A549 (cell line): ENCODE results near the gene IDI1. TPM values are rescaled to one million over a fixed set of nuclear protein-coding genes. Genes with fewer than 3 reads are reported as not detected.

ENCODE experiments used
- ATAC-seq, 2 experiments: fragments of 200-7000 bp in 1 of 2; fragments of >200 bp in 1 of 2; cut with Nextera tagmentation in 1 of 2; cut with Tn5 transposase in 1 of 2; 3 replicates each; pipeline versions ENCODE4 v1.8.0 to v1.9.1; 2018 to 2020; ENCODE audit warnings: mild to moderate bottlenecking in 1 of 2, moderate library complexity in 1 of 2
- CTCF ChIA-PET: fragments of 300-600 bp; sonication (Branson Sonifier 250); formaldehyde crosslinking; extraction: SDS; loops from one replicate; lab custom pipeline; 2021; ENCODE audit warnings: antibody characterized with exemption, inconsistent platforms; lab: Yijun Ruan, JAX
- POLR2A ChIA-PET: fragments of 350-600 bp; formaldehyde crosslinking; extraction: SDS; loops from one replicate; lab custom pipeline; 2021; ENCODE audit warnings: antibody characterized with exemption, inconsistent platforms; lab: Yijun Ruan, JAX
- DNase-seq, 2 experiments: peaks; one replicate each; pipeline versions ENCODE4 v3.0.0 to v3.0.0-alpha.2; 2011 to 2016; ENCODE audit warnings: low read depth in 1 of 2, low spot score in 1 of 2
- FAIRE-seq: peaks from 2 replicates; lab custom pipeline; 2011; peaks lifted over from hg19 to GRCh38; lab: Jason Lieb, UNC
- H3K27ac ChIP-seq, 2 experiments: fragments of >200 bp; sonication (Bioruptor Twin); formaldehyde crosslinking; 3 replicates each; pipeline ENCODE4 v1.5.1; 2016 to 2017
- H3K4me1 ChIP-seq: fragments of >200 bp; sonication (Bioruptor Twin); formaldehyde crosslinking; 3 replicates; pipeline ENCODE4 v1.6.1; 2016
- H3K4me2 ChIP-seq: fragments of >200 bp; sonication (Bioruptor Twin); formaldehyde crosslinking; 3 replicates; pipeline ENCODE4 v1.6.1; 2016
- H3K4me3 ChIP-seq: fragments of >200 bp; sonication (Bioruptor Twin); formaldehyde crosslinking; 3 replicates; pipeline ENCODE4 v1.5.1; 2016
- H3K9me3 ChIP-seq: fragments of >200 bp; sonication (Bioruptor Twin); formaldehyde crosslinking; 3 replicates; pipeline ENCODE4 v1.6.1; 2016
- ATOH8 ChIP-seq: fragments of 250-450 bp; sonication (Bioruptor Pico); IDR thresholded peaks from 2 replicates; pipeline ENCODE4 v1.5.0; 2020; ENCODE audit warnings: low read depth, mild to moderate bottlenecking, moderate library complexity
- BCL3 ChIP-seq: fragments of >200 bp; sonication (Bioruptor Twin); formaldehyde crosslinking; IDR thresholded peaks from 3 replicates; pipeline ENCODE4 v1.6.1; 2016
- CEBPB ChIP-seq, 2 experiments: fragments of >200 bp in 1 of 2; sonication (Bioruptor Twin) in 1 of 2; formaldehyde crosslinking in 1 of 2; IDR thresholded peaks; 2 replicates each; pipeline ENCODE4 v1.6.1; 2012 to 2016
- CHD2 ChIP-seq: fragments of 150-350 bp; IDR thresholded peaks from 2 replicates; pipeline ENCODE4 v1.6.1; 2014; ENCODE audit warnings: low read length; ENCODE audit not compliant: partially characterized antibody
- CHD4 ChIP-seq: fragments of 200-600 bp; sonication (generic); IDR thresholded peaks from 2 replicates; pipeline ENCODE4 v1.6.1; 2016; ENCODE audit warnings: antibody characterized with exemption, mild to moderate bottlenecking, borderline replicate concordance
- CTCF ChIP-seq: fragments of >200 bp; sonication (Bioruptor Twin); formaldehyde crosslinking; IDR thresholded peaks from 3 replicates; pipeline ENCODE4 v1.5.1; 2016
- EHF ChIP-seq: fragments of 250-450 bp; sonication (Bioruptor Pico); IDR thresholded peaks from 2 replicates; pipeline ENCODE4 v1.5.0; 2020; ENCODE audit warnings: mild to moderate bottlenecking
- EP300 ChIP-seq, 2 experiments: fragments of >200 bp; sonication (Bioruptor Twin); formaldehyde crosslinking; IDR thresholded peaks; 2 replicates in 1 of 2; 3 replicates in 1 of 2; pipeline ENCODE4 v1.6.1; 2016 to 2017
- ESRRA ChIP-seq: fragments of 150-350 bp; IDR thresholded peaks from 2 replicates; pipeline ENCODE4 v1.6.1; 2014; ENCODE audit warnings: mild to moderate bottlenecking, low read length, borderline replicate concordance
- FOSL2 ChIP-seq, 2 experiments: fragments of 450-650 bp in 1 of 2; fragments of >200 bp in 1 of 2; sonication (Bioruptor Twin) in 1 of 2; formaldehyde crosslinking; IDR thresholded peaks; 2 replicates each; pipeline versions ENCODE4 v1.5.0 to v1.6.1; 2016 to 2020; ENCODE audit warnings: mild to moderate bottlenecking in 1 of 2, moderate library complexity in 1 of 2
- FOXS1 ChIP-seq: fragments of 250-450 bp; sonication (Bioruptor Pico); IDR thresholded peaks from 2 replicates; pipeline ENCODE4 v1.5.0; 2020; ENCODE audit warnings: mild to moderate bottlenecking, moderate library complexity
- GATA3 ChIP-seq: IDR thresholded peaks from 2 replicates; pipeline ENCODE4 v1.6.1; 2012; ENCODE audit warnings: borderline replicate concordance
- HDAC2 ChIP-seq: fragments of 200-600 bp; sonication (generic); IDR thresholded peaks from 2 replicates; pipeline ENCODE4 v1.6.1; 2016
- HOXB13 ChIP-seq: fragments of 250-450 bp; sonication (Bioruptor Pico); IDR thresholded peaks from 2 replicates; pipeline ENCODE4 v1.5.0; 2020; ENCODE audit warnings: low read depth, mild to moderate bottlenecking, moderate library complexity
- HOXB5 ChIP-seq: fragments of 250-450 bp; sonication (Bioruptor Pico); IDR thresholded peaks from 2 replicates; pipeline ENCODE4 v1.5.0; 2020; ENCODE audit warnings: mild to moderate bottlenecking, moderate library complexity
- JUN ChIP-seq, 2 experiments: fragments of >200 bp; sonication (Bioruptor Twin); formaldehyde crosslinking; IDR thresholded peaks; 2 replicates in 1 of 2; 3 replicates in 1 of 2; pipeline ENCODE4 v1.6.1; 2016 to 2017
- KDM5A ChIP-seq: fragments of 200-600 bp; sonication (generic); IDR thresholded peaks from 2 replicates; pipeline ENCODE4 v1.6.1; 2016; ENCODE audit warnings: antibody characterized with exemption, mild to moderate bottlenecking
- MAFK ChIP-seq: fragments of 450-650 bp; IDR thresholded peaks from 2 replicates; pipeline ENCODE4 v1.6.1; 2014; ENCODE audit not compliant: partially characterized antibody
- MAX ChIP-seq: IDR thresholded peaks from 2 replicates; pipeline ENCODE4 v1.6.1; 2012
- MAZ ChIP-seq: fragments of 150-350 bp; IDR thresholded peaks from 2 replicates; pipeline ENCODE4 v1.6.1; 2014; ENCODE audit warnings: antibody characterized with exemption, low read depth, low read length, borderline replicate concordance
- NFE2L2 ChIP-seq: fragments of 150-350 bp; conservative IDR thresholded peaks from 2 replicates; pipeline ENCODE4 v1.6.1; 2014; ENCODE audit warnings: low read length
- POLR2AphosphoS2 ChIP-seq: conservative IDR thresholded peaks from 2 replicates; pipeline ENCODE4 v1.6.1; 2012; ENCODE audit warnings: low read length, improper control_type of control experiment, inconsistent platforms
- RCOR1 ChIP-seq: fragments of 150-350 bp; IDR thresholded peaks from 2 replicates; pipeline ENCODE4 v1.6.1; 2014; ENCODE audit warnings: antibody characterized with exemption, low read length, low read depth
- SREBF2 ChIP-seq: fragments of 450-650 bp; IDR thresholded peaks from 2 replicates; pipeline ENCODE4 v1.6.1; 2014; ENCODE audit warnings: mild to moderate bottlenecking, moderate library complexity
- TP53 ChIP-seq: fragments of 250-450 bp; sonication (Bioruptor Pico); IDR thresholded peaks from 2 replicates; pipeline ENCODE4 v1.5.0; 2021; ENCODE audit warnings: mild to moderate bottlenecking, moderate library complexity
- ZC3H11A ChIP-seq: fragments of 450-650 bp; IDR thresholded peaks from 2 replicates; pipeline ENCODE4 v1.6.1; 2014; ENCODE audit warnings: antibody characterized with exemption, mild to moderate bottlenecking
- ZNF302 ChIP-seq: fragments of 250-450 bp; sonication (Bioruptor Pico); IDR thresholded peaks from 2 replicates; pipeline ENCODE4 v1.9.0; 2021; ENCODE audit warnings: inconsistent platforms, mild to moderate bottlenecking, moderate library complexity
- ZSCAN20 ChIP-seq: fragments of 250-450 bp; sonication (Bioruptor Pico); IDR thresholded peaks from 2 replicates; pipeline ENCODE4 v1.8.0; 2022; ENCODE audit warnings: mild to moderate bottlenecking, moderate library complexity
- WGBS: methylation state at CpG from one replicate; pipeline ENCODE4 v1.1.6; 2017; ENCODE audit errors: missing lambda C conversion rate; 5-methylcytosine and 5-hydroxymethylcytosine counted together
- polyA plus RNA-seq, 4 experiments: library from polyadenylated mRNA; depleted of rRNA in 3 of 4; stranded (reverse); fragments of >200 nt; fragmentation: RNase III in 1 of 4; extraction: RNeasy Plus Mini Kit Qiagen cat#74134 plus additional on column Dnase treatment in 1 of 4; gene quantifications; 2 replicates in 3 of 4; 3 replicates in 1 of 4; pipeline ENCODE4 v1.2.3, GENCODE V29; 2011 to 2017

IDI1 gene
- polyA plus RNA-seq, 2 of the 4 experiments (the other 2 are of a cell fraction), result 55.8 to 65.0 TPM

GRCh38 chr10:1035201-1035600, 13.7 kb downstream of the IDI1 start:
- DNase-seq (no peak), ATAC-seq (no peak), FAIRE-seq (no peak)
- ChIA-PET CTCF (interaction anchor here (2.0 to 2.1 kb wide), 2 partner anchors 16 to 36 kb away, joined by 5 to 6 read pairs; no protein-coding TSS in a partner anchor), POLR2A (interaction anchor here (0.7 to 3.1 kb wide), 2 partner anchors 14 to 47 kb away, joined by 3 to 13 read pairs; partner anchors contain the start of genes GTPBP4 and IDI1)
- WGBS, result 91% methylated on average over 6 of the region's 6 CpGs
- TF ChIP-seq ZSCAN20 (no peak), ZC3H11A (no peak), ATOH8 (CRISPR knock-in tag) (no peak), FOXS1 (no peak), HDAC2 (no peak), BCL3 (no peak), TP53 (CRISPR knock-in tag) (no peak), POLR2AphosphoS2 (no peak), SREBF2 (no peak), CHD4 (no peak), ESRRA (no peak)
- H3K4me2 ChIP-seq, result no peak overlapping the region
- H3K4me3 ChIP-seq, result no peak overlapping the region
- no peaks in the 10 kb centered on the region for H3K4me1 ChIP-seq
- H3K27ac ChIP-seq, result no peak overlapping the region
- no peaks in the 10 kb centered on the region for H3K9me3 ChIP-seq

GRCh38 chr10:1034758-1035157, 14.2 kb downstream of the IDI1 start:
- no peaks in the 10 kb centered on the region for H3K9me3 ChIP-seq
- FAIRE-seq (no peak), DNase-seq (no peak), ATAC-seq (no peak)
- no peak overlapping the region for H3K4me2 ChIP-seq
- no peak overlapping the region for H3K27ac ChIP-seq
- no peak overlapping the region for H3K4me3 ChIP-seq
- WGBS, result 91% methylated on average over 3 of the region's 3 CpGs
- TF ChIP-seq GATA3, result no peak
- TF ChIP-seq MAZ, result no peak
- no peak for TF ChIP-seq ZSCAN20
- no peak for TF ChIP-seq ATOH8 (CRISPR knock-in tag)
- TF ChIP-seq EP300 (IDR thresholded peaks at IDR 0.05), result no peak
- TF ChIP-seq POLR2AphosphoS2, result no peak
- no peak for TF ChIP-seq ESRRA
- no peak for TF ChIP-seq HOXB5 (CRISPR knock-in tag)
- TF ChIP-seq CEBPB (IDR thresholded peaks at IDR 0.05), result no peak
- TF ChIP-seq HOXB13 (CRISPR knock-in tag), result no peak
- TF ChIP-seq CTCF, result no peak
- TF ChIP-seq CHD4, result no peak
- CTCF ChIA-PET, result interaction anchor here (2.1 kb wide), 1 partner anchor 35 kb away, joined by 5 read pairs; no protein-coding TSS in a partner anchor
- POLR2A ChIA-PET, result interaction anchor here (3.1 kb wide), 1 partner anchor 14 kb away, joined by 13 read pairs; the partner anchor contains the start of gene IDI1
- H3K4me1 ChIP-seq, result no peaks in the 10 kb centered on the region

- H3K4me1 ChIP-seq, result no peaks in the 10 kb centered on the region
- no peaks in the 10 kb centered on the region for H3K9me3 ChIP-seq
- CTCF ChIA-PET, result no interaction called here
- H3K4me2 ChIP-seq, result no peak overlapping the region
- no peak overlapping the region for H3K27ac ChIP-seq
- no peak for ATAC-seq
- POLR2A ChIA-PET, result no interaction called here
- no peak for DNase-seq
- H3K4me3 ChIP-seq, result no peak overlapping the region
- 94% methylated on average over 1 of the region's 1 CpG for WGBS
- no peak for FAIRE-seq
- no peak for TF ChIP-seq EP300 (IDR thresholded peaks at IDR 0.05)
- no peak for TF ChIP-seq JUN (IDR thresholded peaks at IDR 0.05)
- no peak for TF ChIP-seq ATOH8 (CRISPR knock-in tag)
- TF ChIP-seq RCOR1, result no peak
- TF ChIP-seq KDM5A, result no peak
- TF ChIP-seq CHD2, result no peak
- TF ChIP-seq FOSL2 (IDR thresholded peaks at IDR 0.05), result no peak
- no peak for TF ChIP-seq FOSL2 (CRISPR knock-in tag; IDR thresholded peaks at IDR 0.05)
- TF ChIP-seq MAFK, result no peak
- TF ChIP-seq NFE2L2, result no peak
- TF ChIP-seq EHF (CRISPR knock-in tag), result no peak
- TF ChIP-seq ZNF302 (CRISPR knock-in tag), result no peak
- TF ChIP-seq MAX, result no peak
Observed at GRCh38 chr10:1033601-1034000, 15.3 kb downstream of the IDI1 start.
